Left colon (tissue), 2 donors: ENCODE measurements around the gene JAKMIP1. TPM values are rescaled to one million over a fixed set of nuclear protein-coding genes. Genes with fewer than 3 reads are reported as not detected.

Experiments
- ATAC-seq: fragments of 200-7000 bp; cut with Tn5 transposase; one replicate; pipeline ENCODE4 v1.9.1; 2020; ENCODE audit warnings: mild to moderate bottlenecking, moderate library complexity
- DNase-seq, 2 donors: peaks; one replicate each; pipeline ENCODE4 v3.0.0-alpha.2; 2020
- intact Hi-C, 2 donors: fragments of 100-400 bp; cut with DNase I in 1 of 2; cut with micrococcal nuclease in 1 of 2; formaldehyde crosslinking; loops; one replicate each; pipeline versions ENCODE4 v1.11.2 to v1.14.0; 2022; cut with DNase I, micrococcal nuclease
- total RNA-seq, 2 donors: library from RNA; stranded (reverse); fragmentation: NEBNext Ultra II Directional; extraction: Animal tissue kit (Norgen Biotek cat#: 25700); gene quantifications; one replicate each; pipeline ENCODE4 v1.2.1, GENCODE V29; 2021
- donor health status: DM: no; HTN: no; CAD: no.
- donor health status: DM: yes; HTN: yes; CAD: no.

Gene JAKMIP1
- total RNA-seq, 2 donors from 2014 or later = 0.37 to 0.42 TPM

GRCh38 chr4:6132716-6133115 lies 67.6 kb downstream of the JAKMIP1 start:
- ATAC-seq (no peak), DNase-seq (no peak)
- intact Hi-C loops = no loop called here

GRCh38 chr4:6128221-6128850 lies 72.0 kb downstream of the JAKMIP1 start:
- ATAC-seq (no peak), DNase-seq (no peak)
- intact Hi-C loops = no loop called here

- DNase-seq (no peak), ATAC-seq (no peak)
- intact Hi-C loops = no loop called here
These were observed 73.2 kb downstream of the JAKMIP1 start for GRCh38 chr4:6126971-6127745.

- intact Hi-C loops = no loop called here
- ATAC-seq = no peak
- no peak for DNase-seq
These were observed 75.2 kb downstream of the JAKMIP1 start for GRCh38 chr4:6125103-6125651.

- DNase-seq = no peak
- no peak for ATAC-seq
- intact Hi-C loops = no loop called here
These were observed 75.8 kb downstream of the JAKMIP1 start for GRCh38 chr4:6124386-6125102.

GRCh38 chr4:6123976-6124375 lies 76.4 kb downstream of the JAKMIP1 start:
- intact Hi-C loops = no loop called here
- DNase-seq (no peak), ATAC-seq (no peak)

GRCh38 chr4:6123541-6123940 lies 76.8 kb downstream of the JAKMIP1 start:
- DNase-seq (no peak), ATAC-seq (no peak)
- intact Hi-C loops = no loop called here

- ATAC-seq (no peak), DNase-seq (no peak)
These were observed 77.2 kb downstream of the JAKMIP1 start for GRCh38 chr4:6123116-6123515.

GRCh38 chr4:6122496-6122895 lies 77.9 kb downstream of the JAKMIP1 start:
- DNase-seq = no peak
- intact Hi-C loops = no loop called here

More at GRCh38 chr4:6123116-6123515, 77.2 kb downstream of the JAKMIP1 start:
- intact Hi-C loops = no loop called here

GRCh38 chr4:6121941-6122340 lies 78.4 kb downstream of the JAKMIP1 start:
- DNase-seq (no peak), ATAC-seq (no peak)
- intact Hi-C loops = no loop called here

More at GRCh38 chr4:6122496-6122895, 77.9 kb downstream of the JAKMIP1 start:
- ATAC-seq = no peak

GRCh38 chr4:6121276-6121850 lies 79.0 kb downstream of the JAKMIP1 start:
- no peak for ATAC-seq
- no peak for DNase-seq
- intact Hi-C loops = no loop called here

GRCh38 chr4:6120361-6120760 lies 80.0 kb downstream of the JAKMIP1 start:
- intact Hi-C loops = no loop called here

GRCh38 chr4:6119507-6120020 lies 80.8 kb downstream of the JAKMIP1 start:
- DNase-seq (no peak), ATAC-seq (no peak)
- intact Hi-C loops = no loop called here

More at GRCh38 chr4:6120361-6120760, 80.0 kb downstream of the JAKMIP1 start:
- ATAC-seq (no peak), DNase-seq (no peak)

- intact Hi-C loops = no loop called here
- ATAC-seq (no peak), DNase-seq (no peak)
These were observed 82.1 kb downstream of the JAKMIP1 start for GRCh38 chr4:6118201-6118600.

GRCh38 chr4:6116696-6117285 lies 83.6 kb downstream of the JAKMIP1 start:
- ATAC-seq = no peak
- intact Hi-C loops = no loop called here
- DNase-seq = no peak

- intact Hi-C loops = no loop called here
- DNase-seq = no peak
- ATAC-seq = no peak
These were observed 84.4 kb downstream of the JAKMIP1 start for GRCh38 chr4:6115746-6116586.

GRCh38 chr4:6115342-6115741 lies 85.0 kb downstream of the JAKMIP1 start:
- DNase-seq = no peak
- ATAC-seq = no peak
- intact Hi-C loops = no loop called here

GRCh38 chr4:6114601-6115000 lies 85.7 kb downstream of the JAKMIP1 start:
- ATAC-seq (no peak), DNase-seq (no peak)
- intact Hi-C loops = no loop called here
